Ishikawa (cell line): Measurements from ENCODE around the gene FBXO47.

Experiments
- EGR1 ChIP-seq: IDR thresholded peaks from 2 replicates; pipeline ENCODE4 v1.6.1; 2012
- EP300 ChIP-seq: IDR thresholded peaks from 2 replicates; pipeline ENCODE4 v1.6.1; 2012; ENCODE audit warnings: borderline replicate concordance

DNA sequence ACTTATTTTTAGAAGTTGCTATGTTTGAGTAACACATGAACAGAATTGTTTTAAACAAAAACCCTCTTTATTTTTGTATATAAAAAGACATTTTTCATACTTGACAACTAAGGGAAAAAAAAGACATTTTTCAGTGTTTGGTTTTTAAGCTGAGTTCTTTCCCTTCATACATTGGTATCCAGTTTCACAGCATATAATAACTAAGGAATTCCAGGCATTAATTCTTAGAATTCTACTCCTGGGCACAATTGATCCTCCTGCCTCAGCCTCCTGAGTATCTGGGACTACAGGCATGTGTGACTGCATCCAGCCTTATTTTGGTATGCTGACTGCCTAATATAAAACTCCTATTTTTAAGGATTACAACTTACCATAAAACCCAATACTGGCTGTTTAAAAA is 8.4 kb downstream of the FBXO47 start:
- TF ChIP-seq EP300: peak; percentile 50; the same call in 1 of the 2 replicates
- no peak for TF ChIP-seq EGR1
